ENCODE results near the gene FILIP1.

Gene FILIP1

DNA sequence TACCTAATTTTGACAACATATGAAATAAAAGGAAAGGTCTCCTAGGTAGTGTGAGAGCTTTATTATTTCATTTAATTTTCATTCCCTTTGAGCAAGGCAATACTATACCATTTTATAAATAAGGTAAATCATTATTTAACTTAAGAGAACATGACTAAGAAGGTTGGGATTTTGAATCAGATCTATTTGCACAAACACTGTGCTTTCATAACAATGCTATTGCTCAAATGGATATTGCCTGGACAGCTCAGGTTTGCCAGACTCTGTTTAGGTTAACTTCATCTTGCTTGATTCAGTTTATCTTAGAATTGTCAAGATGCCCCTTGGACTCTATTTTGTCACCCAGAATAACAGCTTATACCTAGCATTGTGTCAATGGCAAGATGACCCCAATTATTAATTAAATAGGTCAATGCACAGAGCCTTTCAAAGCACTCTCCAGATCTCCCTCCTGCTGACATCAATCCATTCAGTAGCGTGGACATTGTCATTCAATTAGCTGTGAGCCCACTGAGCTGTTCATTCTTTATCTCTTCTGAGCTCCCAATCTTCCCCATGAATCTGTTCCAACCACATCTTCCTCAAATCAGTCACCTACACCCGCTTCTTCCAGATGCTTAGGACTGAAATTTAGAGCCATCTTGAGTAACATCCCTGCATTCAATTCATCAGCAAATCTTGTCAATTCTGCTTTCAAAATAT lies 166.9 kb downstream of the FILIP1 start:
- no peak for DNase-seq

DNA sequence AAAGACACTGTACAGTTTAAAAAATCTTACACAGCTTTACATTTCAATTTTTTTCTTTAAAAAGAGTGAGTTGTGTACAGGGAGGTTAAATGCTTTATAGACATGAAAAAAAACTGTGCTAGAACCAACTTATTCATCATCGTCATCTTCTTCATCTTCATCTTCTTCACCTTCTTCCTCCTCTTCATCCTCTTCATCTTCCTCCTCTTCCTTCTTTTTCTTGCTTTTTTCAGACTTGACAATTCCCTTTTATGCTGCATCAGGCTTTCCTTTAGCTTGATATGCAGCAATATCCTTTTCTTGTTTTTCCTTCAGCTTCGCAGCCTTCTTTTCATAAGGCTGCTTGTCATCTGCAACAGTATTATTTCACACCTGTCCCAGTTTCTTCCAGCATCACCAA lies 174.7 kb downstream of the FILIP1 start:
- DNase-seq = no peak

DNA sequence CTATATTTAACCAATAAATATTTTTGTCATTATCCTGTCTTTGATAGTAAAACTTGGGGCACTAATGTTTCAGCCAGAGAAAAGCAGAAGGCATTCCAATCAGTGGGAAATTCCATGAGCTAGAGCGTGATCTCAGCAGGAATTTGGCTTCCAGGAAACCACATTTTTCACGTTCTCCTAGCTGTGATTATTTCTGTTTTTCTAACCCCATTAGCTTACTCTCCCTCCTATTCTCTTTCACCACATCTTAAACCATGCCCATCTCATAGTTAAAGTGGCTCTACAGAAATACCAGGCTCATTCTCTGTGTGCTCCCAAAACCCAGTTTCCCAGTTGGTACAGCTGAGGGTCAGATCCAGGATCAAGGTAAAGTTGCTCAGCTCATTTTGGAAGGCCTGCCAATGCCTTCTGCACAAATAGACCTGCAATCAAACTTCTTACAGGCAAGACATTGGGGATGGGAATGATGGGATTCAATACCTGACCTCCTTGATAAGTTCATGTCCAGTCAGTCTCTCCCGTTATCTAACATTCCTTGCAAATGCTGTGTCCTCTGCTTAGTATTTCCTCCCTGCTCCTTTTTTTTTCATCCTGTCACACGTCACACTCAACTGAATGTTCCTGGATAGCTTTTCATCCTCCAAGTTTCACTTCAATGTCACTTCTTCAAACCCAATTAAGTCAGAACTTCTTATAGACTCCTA lies 175.9 kb downstream of the FILIP1 start:
- DNase-seq = no peak

DNA sequence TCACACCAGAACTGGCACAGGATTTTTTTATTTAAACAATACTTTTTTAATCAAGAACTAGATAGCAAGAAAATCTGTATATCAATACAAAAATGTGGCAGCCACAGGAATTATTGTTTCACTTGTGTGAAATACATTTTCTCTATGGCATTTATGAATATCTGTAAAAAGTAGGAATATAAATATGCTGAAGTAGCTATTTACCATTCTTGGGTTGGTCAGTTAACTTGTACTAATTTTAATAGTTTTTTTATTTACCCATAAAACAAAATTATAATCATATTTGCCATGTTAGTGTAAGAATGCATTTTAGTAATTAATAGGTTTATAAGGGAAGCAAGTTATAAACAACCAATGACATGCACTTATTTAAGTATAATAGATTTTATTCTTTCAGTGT lies 177.6 kb downstream of the FILIP1 start:
- no peak for DNase-seq

DNA sequence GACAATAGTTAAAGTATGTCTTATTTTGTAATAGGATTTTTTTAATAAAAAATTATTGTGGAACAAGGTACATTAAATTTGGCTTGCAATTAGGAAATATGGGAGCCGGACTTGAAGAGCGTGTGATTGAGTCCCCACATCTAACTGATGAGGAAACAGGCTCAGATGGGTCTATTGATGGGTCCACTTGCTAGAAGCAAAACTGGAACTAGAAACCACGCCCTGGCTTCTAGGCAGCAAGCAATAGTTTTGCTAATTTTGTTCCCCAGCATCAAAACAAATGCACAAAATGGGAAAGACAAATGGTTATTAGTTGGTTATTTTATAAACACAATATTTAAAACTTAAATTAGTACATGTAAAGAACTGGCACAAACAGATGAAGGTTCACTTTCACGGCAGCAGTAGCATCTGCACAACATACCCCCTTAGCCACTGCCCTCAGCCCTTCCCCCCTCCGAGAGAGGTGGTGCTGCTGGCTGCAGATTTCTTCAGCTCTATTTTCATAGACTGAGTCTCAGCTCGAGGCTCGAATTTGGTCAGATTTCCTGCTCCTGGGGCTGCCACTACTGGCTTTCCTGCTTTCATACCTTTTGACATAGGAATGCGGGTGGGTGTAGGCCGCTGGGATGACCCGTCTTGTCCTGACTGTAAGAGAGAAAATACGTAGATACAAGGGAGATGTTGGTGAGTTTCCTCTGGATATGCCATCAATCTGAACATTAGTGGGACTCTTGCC lies 185.2 kb downstream of the FILIP1 start:
- DNase-seq = no peak

DNA sequence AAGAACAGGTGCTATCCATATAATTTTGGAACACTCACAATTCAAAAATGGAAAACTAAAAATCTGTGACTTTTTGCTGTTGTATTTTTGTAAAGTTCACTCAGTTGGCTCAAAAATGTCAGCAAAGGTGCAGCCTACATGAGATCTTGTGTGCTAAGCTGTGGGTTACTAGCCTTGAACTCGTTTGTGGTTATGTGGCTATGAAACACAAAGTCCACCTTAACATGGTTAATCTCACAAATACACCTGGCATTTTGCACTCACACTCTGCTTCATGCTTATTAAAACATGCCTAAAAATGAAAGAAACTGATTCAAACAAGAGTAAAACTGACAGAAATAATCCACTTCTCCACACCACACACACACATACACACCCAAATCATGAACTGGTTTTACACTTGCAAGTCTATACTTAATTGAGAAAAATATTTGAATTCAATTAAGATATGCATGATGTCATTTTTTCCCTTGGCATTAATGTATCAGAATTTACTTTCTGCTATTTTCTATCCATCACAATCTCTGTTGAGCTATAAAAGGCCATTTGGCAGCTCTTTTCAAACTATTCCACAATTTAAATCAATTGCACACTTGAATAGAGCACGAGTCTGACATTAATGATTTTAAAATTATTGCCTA lies 186.1 kb downstream of the FILIP1 start:
- DNase-seq = no peak

DNA sequence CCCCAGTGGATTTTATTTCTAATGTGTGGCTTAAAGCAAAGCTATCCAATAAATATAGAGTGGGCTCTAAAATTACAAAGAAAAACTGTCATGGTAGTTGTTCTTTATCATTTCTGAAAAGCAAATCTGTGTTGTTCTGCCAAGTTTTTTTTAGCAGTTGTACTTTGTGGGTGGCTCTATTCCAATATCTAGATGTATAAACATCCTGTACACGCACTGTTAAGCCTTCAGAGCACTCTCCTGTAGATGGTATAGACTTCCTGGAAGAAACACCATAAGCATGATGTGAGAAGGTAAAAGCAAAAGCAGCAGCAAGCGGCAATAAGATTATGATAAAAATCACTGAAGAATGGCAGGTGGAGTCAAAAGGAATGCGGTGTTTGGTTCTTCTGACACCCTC lies 187.5 kb downstream of the FILIP1 start:
- DNase-seq = no peak

DNA sequence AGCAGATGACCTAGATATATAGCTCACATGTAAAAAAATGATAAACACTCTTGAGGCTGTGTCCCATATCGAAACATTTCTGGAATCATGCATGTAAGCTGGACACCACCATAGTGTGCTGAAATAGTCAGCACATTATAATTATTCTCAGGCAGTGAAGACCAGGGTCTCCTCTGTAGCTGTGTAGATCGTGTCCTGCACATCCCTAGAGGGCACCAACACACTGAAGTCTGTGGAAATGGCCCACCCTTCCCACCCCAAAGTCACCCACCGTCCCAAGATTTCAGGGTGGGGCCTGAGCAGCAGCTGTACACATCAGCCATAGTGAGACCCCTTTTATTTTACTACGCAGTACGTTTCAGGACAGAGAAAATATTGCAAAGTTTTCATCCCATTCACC lies 188.0 kb downstream of the FILIP1 start:
- DNase-seq = no peak

DNA sequence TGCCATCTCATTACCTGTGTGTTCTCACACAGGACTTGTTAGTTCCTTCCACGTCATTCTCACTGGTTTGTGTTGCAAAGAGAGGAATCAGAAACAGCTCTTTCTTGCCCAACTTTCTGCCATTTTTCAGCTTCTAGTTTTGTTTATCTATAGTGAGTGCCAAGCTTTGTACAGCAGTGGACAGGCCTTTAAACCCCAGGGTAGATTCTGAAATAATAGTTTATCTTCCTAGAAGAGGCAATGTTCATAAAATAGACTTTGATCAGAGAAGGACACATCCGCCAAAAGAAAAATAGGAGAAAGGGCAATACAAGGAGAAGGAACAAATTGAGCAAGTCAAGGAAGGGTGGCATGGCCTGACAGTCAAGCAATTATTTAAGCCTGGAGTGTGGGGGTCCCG lies 191.3 kb downstream of the FILIP1 start:
- no peak for DNase-seq

DNA sequence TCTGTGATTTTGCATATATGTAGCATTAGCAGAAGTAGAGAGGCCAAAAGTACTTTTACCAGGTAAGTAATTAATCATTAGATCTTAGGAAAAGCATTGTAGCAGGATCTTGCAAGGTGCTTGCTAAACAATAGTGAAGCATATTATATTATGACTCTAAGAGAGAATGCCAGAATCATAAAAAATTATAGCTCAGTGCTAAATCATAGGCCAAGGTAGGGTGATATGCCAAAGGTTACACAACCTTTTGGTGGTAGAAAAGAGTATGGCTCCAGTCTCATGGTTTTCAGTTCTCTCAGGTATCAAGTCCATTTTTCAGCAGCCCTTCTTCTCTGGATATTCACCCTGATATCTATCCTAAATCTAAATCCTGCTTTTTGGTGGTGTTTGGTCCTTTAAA lies 192.1 kb downstream of the FILIP1 start:
- no peak for DNase-seq

DNA sequence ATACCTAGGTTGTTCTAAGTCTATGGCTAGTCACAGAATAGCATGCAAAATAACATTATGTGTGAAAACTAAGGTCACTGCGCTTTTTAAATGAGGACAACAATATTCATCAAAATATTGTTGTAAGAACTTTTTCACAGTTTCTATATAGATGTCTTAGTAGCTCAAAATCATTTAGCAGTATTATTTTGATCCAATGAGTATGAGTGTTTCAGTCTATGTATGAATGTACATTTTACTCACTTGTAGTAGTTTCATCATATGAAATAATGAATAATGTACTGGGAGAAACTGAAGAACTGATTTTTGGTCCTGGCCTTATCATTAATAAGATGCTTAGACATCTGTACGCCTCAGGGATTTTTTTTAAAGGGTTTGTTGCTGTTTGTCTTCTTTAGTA lies 192.5 kb downstream of the FILIP1 start:
- DNase-seq = no peak

DNA sequence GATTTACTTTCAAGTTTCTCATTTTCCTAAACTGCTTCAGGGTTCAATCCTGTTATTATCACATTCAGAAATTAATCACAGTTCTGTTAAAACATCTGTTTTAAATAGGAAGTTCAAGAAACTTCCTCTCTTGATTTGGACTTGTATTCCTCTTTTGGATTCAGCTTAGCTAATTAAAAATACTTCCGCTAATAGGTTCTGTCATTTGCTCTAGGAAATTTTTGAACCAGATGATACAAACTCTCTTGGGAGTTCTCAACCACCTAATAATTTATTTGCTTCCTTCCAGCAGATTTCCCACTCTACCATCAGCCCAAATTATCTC lies 193.1 kb downstream of the FILIP1 start:
- DNase-seq = no peak

DNA sequence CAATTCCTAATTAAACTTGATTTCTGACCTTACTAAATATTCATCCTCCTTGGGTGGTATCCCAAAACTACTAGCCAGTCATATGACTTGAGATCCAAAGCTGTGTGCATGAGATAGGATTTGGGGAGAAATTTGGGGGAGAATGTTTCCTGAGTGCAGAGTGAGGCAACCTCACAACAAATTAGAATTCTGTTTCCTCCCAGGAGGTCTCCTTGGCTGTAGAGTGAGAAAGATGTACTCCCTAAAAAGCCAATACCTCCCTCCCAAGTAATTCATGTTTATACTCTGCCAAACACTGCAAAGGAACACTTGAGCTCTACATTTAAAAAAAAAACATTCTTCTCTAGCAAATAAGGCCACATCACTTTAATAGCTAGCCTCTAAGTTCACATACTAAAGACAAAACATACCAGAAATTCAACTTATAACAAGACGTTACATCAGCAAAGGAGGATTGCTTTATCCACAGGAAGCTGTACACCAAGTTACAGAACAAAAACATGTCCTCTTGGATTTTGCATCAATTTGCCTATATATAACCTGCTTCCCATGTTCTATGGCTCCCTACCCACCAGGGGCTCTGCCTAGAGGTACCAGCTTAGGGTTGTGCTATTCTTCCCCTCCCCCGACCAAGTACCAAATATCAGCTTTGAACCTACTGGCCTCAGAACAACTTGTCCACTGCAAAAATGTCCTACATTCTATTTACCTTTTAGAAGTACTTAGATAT lies 193.6 kb downstream of the FILIP1 start:
- no peak for DNase-seq

DNA sequence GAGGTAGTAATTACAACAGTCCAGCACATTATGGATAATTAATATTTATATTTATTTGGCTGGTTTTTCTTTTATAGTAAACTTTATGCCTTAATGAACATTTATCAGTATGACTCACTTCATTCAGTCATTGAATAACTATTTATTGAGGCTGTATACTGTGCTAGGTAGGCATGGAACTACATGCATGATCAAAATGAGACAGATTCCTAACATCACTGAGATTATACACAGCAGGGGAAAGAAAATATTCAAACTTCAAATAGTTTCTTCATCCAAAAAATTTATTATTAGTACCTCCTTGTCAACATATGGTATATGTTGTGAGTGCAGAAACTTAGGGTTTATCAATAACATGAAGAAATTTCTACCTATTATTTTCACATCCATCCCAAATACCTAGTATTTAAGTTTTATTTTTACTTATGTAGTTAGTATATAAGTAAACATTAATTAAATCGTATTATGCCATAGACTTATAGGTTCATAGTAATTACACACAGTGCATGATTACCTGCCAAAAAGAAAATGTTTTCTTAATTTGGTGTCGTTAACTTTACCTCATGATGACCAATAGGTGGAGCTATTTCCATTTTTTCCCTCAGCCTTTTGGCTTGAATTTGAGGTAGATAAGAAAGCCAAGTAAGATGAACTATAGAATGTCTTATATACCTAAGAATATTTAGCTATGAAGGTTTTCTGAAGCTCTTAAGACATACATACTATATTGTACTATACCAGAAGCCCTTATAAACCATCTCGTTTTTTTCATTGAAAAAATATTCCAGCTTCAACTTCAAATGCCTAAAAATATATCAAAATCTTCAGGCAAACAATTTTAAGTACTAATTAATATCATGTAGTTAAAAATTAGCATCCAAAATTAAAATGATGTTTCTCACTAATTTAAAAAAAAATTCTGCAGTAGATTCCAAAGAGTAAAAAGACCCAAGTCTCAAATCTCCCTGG lies 196.5 kb downstream of the FILIP1 start:
- peak; percentile 30 for DNase-seq

DNA sequence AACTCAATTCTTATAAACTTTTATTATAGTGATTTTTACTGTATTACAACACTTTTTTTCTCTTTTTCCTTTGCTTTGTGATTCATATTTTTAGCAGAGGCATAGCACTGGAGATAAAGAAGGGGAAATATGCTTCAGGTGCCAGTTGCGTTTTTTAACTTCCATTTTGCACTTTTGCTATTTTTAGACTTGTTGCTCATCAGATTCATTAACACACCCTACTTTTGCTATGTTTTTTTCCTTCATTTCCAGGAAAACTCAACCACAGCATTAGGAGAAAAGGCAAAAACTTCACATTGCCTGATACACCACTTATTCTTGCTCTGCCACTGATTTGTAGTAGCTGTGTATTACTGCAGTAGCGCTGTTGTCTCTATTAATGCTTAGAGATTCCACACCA lies 201.0 kb downstream of the FILIP1 start:
- no peak for DNase-seq

DNA sequence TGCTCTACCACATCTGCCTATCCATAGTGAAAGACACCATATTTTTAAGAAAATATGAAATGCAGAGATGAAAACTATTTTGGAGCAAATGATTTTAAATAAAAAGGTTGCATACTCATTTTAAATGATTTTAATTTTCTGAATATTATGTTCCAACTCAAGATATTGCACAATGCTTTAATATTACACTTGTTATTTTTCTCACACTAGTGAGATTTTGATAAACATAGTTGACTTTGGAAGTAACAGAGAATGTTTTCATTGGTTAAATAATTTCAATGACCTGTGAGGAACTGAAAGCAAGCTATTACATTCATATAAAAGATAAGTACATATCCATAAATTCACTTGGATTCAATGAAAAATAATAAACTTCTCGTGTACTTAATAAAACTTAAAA lies 201.9 kb downstream of the FILIP1 start:
- no peak for DNase-seq

DNA sequence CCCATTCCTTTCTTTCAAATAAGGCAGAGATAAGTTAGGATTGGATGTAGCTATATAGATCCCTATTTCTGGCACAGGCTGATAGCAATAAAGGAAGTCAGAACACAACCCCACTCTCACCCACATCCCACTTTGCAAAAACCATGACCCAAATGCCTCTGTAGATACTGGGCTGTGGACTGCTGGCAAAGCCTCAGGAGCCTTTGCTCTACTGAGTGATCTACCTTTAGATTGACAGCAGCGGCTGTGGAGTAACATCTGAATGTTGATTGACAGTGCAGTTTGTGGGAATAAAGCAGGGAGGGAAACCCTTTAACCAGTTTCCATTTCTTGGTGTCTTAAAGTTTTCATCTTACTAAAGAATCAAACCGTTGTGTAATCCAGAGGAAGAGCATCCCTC lies 202.3 kb downstream of the FILIP1 start:
- no peak for DNase-seq

DNA sequence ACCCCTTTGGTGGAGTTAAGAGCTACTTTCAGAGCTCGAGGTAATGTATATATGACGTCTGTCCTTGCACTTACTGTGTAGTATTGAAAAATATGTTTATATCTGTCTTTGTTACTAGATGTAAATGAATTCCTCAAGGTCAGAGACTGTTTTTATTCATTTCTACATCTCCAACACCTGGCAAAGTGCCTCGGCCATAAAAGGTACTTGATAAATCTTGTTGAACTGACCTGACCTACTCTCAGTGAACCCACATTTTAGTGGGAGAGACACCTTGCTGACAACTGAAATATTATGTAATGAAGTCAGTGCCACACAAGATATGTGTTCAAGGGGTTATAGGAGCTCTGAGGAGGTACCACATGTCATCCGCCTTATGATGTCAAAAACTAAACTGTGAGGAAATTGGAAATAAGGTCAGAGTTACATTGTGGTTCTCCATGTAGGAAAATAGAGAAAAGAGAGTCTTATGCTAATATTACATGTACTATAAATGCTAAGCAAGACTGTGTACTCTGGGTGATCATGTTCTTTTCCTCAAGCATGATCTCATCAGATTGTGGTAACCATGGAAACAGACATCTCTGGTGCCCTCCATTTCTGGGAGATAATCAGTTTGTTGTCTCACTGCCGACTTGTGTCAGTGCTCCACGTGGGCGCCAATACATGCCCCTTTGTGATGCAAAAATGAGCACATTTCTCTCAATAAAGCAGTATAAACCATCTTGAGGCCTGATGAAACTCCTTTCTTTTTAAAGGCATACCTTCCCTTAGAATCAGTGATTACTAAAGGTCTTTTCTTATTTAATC lies 203.3 kb downstream of the FILIP1 start:
- DNase-seq = no peak

DNA sequence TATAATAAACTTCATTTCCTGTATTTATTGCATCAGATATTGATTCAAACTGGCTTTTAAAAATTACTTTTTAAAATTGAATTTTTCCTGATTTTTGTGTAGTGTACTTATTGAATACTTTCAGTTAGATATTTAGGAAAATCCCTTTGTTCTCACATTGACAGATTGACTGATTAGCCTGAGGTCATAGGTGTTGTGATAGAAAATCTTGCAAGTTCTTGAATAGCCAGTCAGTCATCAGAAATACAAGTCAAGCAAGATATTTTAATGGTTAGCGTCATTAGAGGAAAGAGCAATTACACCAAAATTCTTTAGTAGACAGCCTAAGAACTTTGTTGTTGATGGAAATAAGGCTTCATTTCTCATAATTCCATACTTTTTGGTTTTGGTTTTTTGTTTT lies 205.6 kb downstream of the FILIP1 start:
- DNase-seq = no peak

DNA sequence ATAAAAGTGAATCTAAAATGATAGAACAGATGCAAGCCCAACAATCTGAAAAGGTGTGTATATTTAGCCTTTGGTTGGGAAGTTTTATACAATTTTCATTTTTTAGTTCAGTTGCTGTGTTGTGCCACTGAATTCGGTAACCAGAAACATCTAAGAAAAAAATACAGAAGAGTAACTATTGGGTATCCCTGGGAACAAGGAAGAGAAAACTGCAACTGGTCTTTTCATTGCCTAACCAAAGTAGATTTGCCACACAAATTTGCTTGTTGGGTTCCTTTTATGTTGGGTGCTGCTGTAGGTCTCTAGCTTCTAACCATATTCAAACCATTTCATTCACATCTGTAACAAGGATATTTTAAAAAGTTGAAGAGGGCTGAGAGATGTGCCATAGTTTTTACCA lies 206.2 kb downstream of the FILIP1 start:
- DNase-seq = no peak

DNA sequence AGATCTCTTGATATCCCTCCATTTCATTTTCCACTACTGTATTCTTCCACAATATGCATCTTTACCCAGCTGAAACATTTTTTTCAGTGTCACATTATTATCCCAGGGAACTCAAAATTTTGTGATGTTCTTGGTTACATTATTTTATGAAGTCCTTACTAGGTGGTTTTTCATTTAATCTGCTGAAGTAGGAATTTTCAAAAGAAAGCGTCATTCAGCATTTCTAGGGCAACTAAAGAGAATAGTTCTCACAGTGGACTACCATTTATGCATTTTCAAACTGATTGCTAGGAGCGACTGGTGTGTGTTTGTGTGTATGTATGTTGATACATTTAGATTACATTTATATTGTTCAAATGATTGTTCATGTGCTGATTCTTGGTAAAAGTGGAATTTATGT lies 206.6 kb downstream of the FILIP1 start:
- no peak for DNase-seq

Data from NCI-H1092 treated with DMSO at 0.1 percent for 48 hours (cell line).